Liver (tissue), 9 donors: ENCODE results near the gene EGFR. TPM values are rescaled to one million over a fixed set of nuclear protein-coding genes. Genes with fewer than 3 reads are reported as not detected.

ENCODE experiments used
- DNase-seq: peaks from one replicate; pipeline ENCODE4 v3.0.0-alpha.2; 2017; ENCODE audit warnings: low spot score
- H3K27ac ChIP-seq, 2 donors: one replicate each; pipeline ENCODE4 v1.7.0; 2013; ENCODE audit warnings: inconsistent platforms in 2 of 2, low read length in 2 of 2, control low read depth in 1 of 2, low read depth in 1 of 2, mild to moderate bottlenecking in 1 of 2
- H3K27me3 ChIP-seq, 4 donors: one replicate each; pipeline versions ENCODE4 v1.6.1 to v1.7.0; 2013; ENCODE audit warnings: low read length in 3 of 4, inconsistent platforms in 1 of 4, mild to moderate bottlenecking in 1 of 4, moderate library complexity in 1 of 4; ENCODE audit not compliant: control insufficient read depth in 4 of 4, insufficient read depth in 4 of 4
- H3K36me3 ChIP-seq, 4 donors: one replicate each; pipeline versions ENCODE4 v1.6.1 to v1.7.0; 2013; ENCODE audit warnings: low read length in 3 of 4, mild to moderate bottlenecking in 3 of 4, low read depth in 1 of 4, moderate library complexity in 1 of 4; ENCODE audit not compliant: control insufficient read depth in 4 of 4, insufficient read depth in 3 of 4
- H3K4me1 ChIP-seq, 4 donors: one replicate each; pipeline versions ENCODE4 v1.6.1 to v1.7.0; 2013; ENCODE audit warnings: low read length in 3 of 4, mild to moderate bottlenecking in 3 of 4, moderate library complexity in 1 of 4; ENCODE audit not compliant: control insufficient read depth in 4 of 4, insufficient read depth in 4 of 4
- H3K4me3 ChIP-seq, 3 donors: one replicate each; pipeline versions ENCODE4 v1.6.1 to v1.7.0; 2013; ENCODE audit warnings: low read length in 3 of 3, control low read depth in 1 of 3, low read depth in 1 of 3, mild to moderate bottlenecking in 1 of 3
- H3K9ac ChIP-seq, 2 donors: one replicate each; pipeline ENCODE4 v1.7.0; 2013; ENCODE audit warnings: low read length in 2 of 2, mild to moderate bottlenecking in 2 of 2, moderate library complexity in 2 of 2, control low read depth in 1 of 2, low read depth in 1 of 2
- H3K9me3 ChIP-seq, 4 donors: one replicate each; pipeline versions ENCODE4 v1.6.1 to v1.7.0; 2013; ENCODE audit warnings: low read length in 3 of 4; ENCODE audit not compliant: control insufficient read depth in 4 of 4
- ATF3 ChIP-seq: IDR thresholded peaks from 2 replicates; pipeline ENCODE4 v1.6.1; 2016; ENCODE audit warnings: antibody characterized with exemption
- CTCF ChIP-seq: fragments of 150-350 bp; IDR thresholded peaks from 2 replicates; pipeline ENCODE4 v1.5.1; 2017; ENCODE audit warnings: improper control_type of control experiment, low read depth, low read length; ENCODE audit not compliant: missing input control
- EGR1 ChIP-seq, 2 donors: IDR thresholded peaks; 2 replicates each; pipeline ENCODE4 v1.6.1; 2016 to 2018; ENCODE audit warnings: antibody characterized with exemption in 2 of 2, low read depth in 2 of 2
- FOXA1 ChIP-seq: IDR thresholded peaks from 2 replicates; pipeline ENCODE4 v1.6.1; 2016; ENCODE audit warnings: antibody characterized with exemption
- FOXA2 ChIP-seq: IDR thresholded peaks from 2 replicates; pipeline ENCODE4 v1.6.1; 2016; ENCODE audit warnings: antibody characterized with exemption
- GABPA ChIP-seq, 2 donors: IDR thresholded peaks in 1 of 2; conservative IDR thresholded peaks in 1 of 2; 2 replicates each; pipeline ENCODE4 v1.6.1; 2016; ENCODE audit warnings: antibody characterized with exemption in 2 of 2, mild to moderate bottlenecking in 1 of 2, moderate library complexity in 1 of 2
- HNF4A ChIP-seq, 2 donors: conservative IDR thresholded peaks; 2 replicates each; pipeline ENCODE4 v1.6.1; 2016; ENCODE audit warnings: antibody characterized with exemption in 2 of 2, mild to moderate bottlenecking in 2 of 2
- HNF4G ChIP-seq: IDR thresholded peaks from 2 replicates; pipeline ENCODE4 v1.6.1; 2016; ENCODE audit warnings: antibody characterized with exemption
- JUND ChIP-seq, 2 donors: IDR thresholded peaks; 2 replicates each; pipeline ENCODE4 v1.6.1; 2016; ENCODE audit warnings: antibody characterized with exemption in 2 of 2
- MAX ChIP-seq: IDR thresholded peaks from 2 replicates; pipeline ENCODE4 v1.6.1; 2016; ENCODE audit warnings: antibody characterized with exemption
- NR2F2 ChIP-seq: IDR thresholded peaks from 2 replicates; pipeline ENCODE4 v1.6.1; 2016; ENCODE audit warnings: antibody characterized with exemption
- RAD21 ChIP-seq, 2 donors: IDR thresholded peaks; 2 replicates each; pipeline ENCODE4 v1.6.1; 2016; ENCODE audit warnings: antibody characterized with exemption in 2 of 2, mild to moderate bottlenecking in 2 of 2
- RXRA ChIP-seq, 2 donors: IDR thresholded peaks; 2 replicates each; pipeline ENCODE4 v1.6.1; 2017 to 2018; ENCODE audit warnings: antibody characterized with exemption in 2 of 2, mild to moderate bottlenecking in 1 of 2
- SP1 ChIP-seq: IDR thresholded peaks from 2 replicates; pipeline ENCODE4 v1.6.1; 2018; ENCODE audit warnings: antibody characterized with exemption, mild to moderate bottlenecking
- TAF1 ChIP-seq: conservative IDR thresholded peaks from 2 replicates; pipeline ENCODE4 v1.6.1; 2016; ENCODE audit warnings: antibody characterized with exemption, mild to moderate bottlenecking
- YY1 ChIP-seq: IDR thresholded peaks from 2 replicates; pipeline ENCODE4 v1.6.1; 2016; ENCODE audit warnings: antibody characterized with exemption, mild to moderate bottlenecking
- ZBTB33 ChIP-seq: IDR thresholded peaks from 2 replicates; pipeline ENCODE4 v1.6.1; 2016; ENCODE audit warnings: antibody characterized with exemption
- WGBS: extraction: QIAGEN DNeasy Blood & Tissue Kit; methylation state at CpG from one replicate; pipeline ENCODE4 v1.1.7; 2013; 5-methylcytosine and 5-hydroxymethylcytosine counted together
- polyA plus RNA-seq, 2 donors: library from polyadenylated mRNA; stranded (reverse) in 1 of 2; unstranded in 1 of 2; fragments of 200-250 nt in 1 of 2; fragments of >200 nt in 1 of 2; fragmentation: Nextera tagmentation in 1 of 2; extraction: Ambion mirVana in 1 of 2; gene quantifications; one replicate each; pipeline versions ENCODE4 v1.2.1 to v1.2.3, GENCODE V29; 2013 to 2015
- total RNA-seq, 2 donors: library from RNA; depleted of rRNA; stranded (reverse); fragments of >200 nt; gene quantifications; one replicate each; pipeline ENCODE4 v1.2.3, GENCODE V29; 2014
- donor health status: healthy.
- donor health status: healthy.
- donor health status: healthy.
- donor health status: healthy.
- donor health status: healthy.

EGFR gene
- total and polyA plus RNA-seq, 4 donors, result 22.6 to 37.0 (median 27.7) TPM

GRCh38 chr7:55060085-55060484, 41.3 kb downstream of the EGFR start:
- no peak overlapping the region for H3K9ac ChIP-seq
- H3K27ac ChIP-seq, result no peak overlapping the region
- H3K27me3 ChIP-seq, result no peaks in the 10 kb centered on the region
- peaks cover 3 to 23% (median 11%) of the 10 kb centered on the region in 4 donors for H3K4me1 ChIP-seq
- H3K36me3 ChIP-seq, result peaks cover 0 to 2% (median 0%) of the 10 kb centered on the region in 4 donors
- 95% methylated on average over 2 of the region's 2 CpGs for WGBS
- no peaks in the 10 kb centered on the region for H3K9me3 ChIP-seq
- TF ChIP-seq JUND (IDR thresholded peaks at IDR 0.05) (no peak), RXRA (IDR thresholded peaks at IDR 0.05) (no peak), FOXA1 (no peak), ATF3 (no peak), CTCF (no peak), RAD21 (IDR thresholded peaks at IDR 0.05) (no peak), SP1 (no peak), EGR1 (IDR thresholded peaks at IDR 0.05; ENCODE audit: low read depth in 2 of 2) (no peak), NR2F2 (no peak), HNF4A (conservative IDR thresholded peaks at IDR 0.05) (no peak), FOXA2 (no peak), TAF1 (no peak), MAX (no peak), HNF4G (no peak), YY1 (no peak)
- H3K4me3 ChIP-seq, result no peak overlapping the region
- no peak for DNase-seq

GRCh38 chr7:55060636-55061022, 41.8 kb downstream of the EGFR start:
- H3K36me3 ChIP-seq, result peaks cover 0 to 2% (median 0%) of the 10 kb centered on the region in 4 donors
- H3K4me1 ChIP-seq, result peaks cover 3 to 23% (median 12%) of the 10 kb centered on the region in 4 donors
- H3K4me3 ChIP-seq, result no peak overlapping the region
- no peak overlapping the region for H3K27ac ChIP-seq
- no peaks in the 10 kb centered on the region for H3K9me3 ChIP-seq
- WGBS, result 78% methylated on average over 6 of the region's 6 CpGs
- no peak overlapping the region for H3K9ac ChIP-seq
- TF ChIP-seq MAX, result no peak
- no peak for TF ChIP-seq TAF1
- no peak for TF ChIP-seq SP1
- no peak for TF ChIP-seq RXRA (IDR thresholded peaks at IDR 0.05)
- no peak for TF ChIP-seq CTCF
- TF ChIP-seq RAD21 (IDR thresholded peaks at IDR 0.05), result no peak
- TF ChIP-seq FOXA2, result no peak
- no peak for TF ChIP-seq GABPA (IDR thresholded peaks at IDR 0.05 in 1 of 2, conservative IDR thresholded peaks at IDR 0.05 in 1 of 2)
- no peak for TF ChIP-seq HNF4G
- no peak for TF ChIP-seq EGR1 (IDR thresholded peaks at IDR 0.05; ENCODE audit: low read depth in 2 of 2)
- no peak for TF ChIP-seq JUND (IDR thresholded peaks at IDR 0.05)
- no peak for TF ChIP-seq ZBTB33
- TF ChIP-seq ATF3, result no peak
- H3K27me3 ChIP-seq, result no peaks in the 10 kb centered on the region
- no peak for DNase-seq
